Left colon (tissue), 2 donors: ENCODE results near the gene ACO2. TPM values are rescaled to one million over a fixed set of nuclear protein-coding genes. Genes with fewer than 3 reads are reported as not detected.
A peak's percentile ranks its signal among the peaks of the same experiment; 100 is the strongest.

Experiments used
- ATAC-seq: fragments of 200-7000 bp; cut with Tn5 transposase; one replicate; pipeline ENCODE4 v1.9.1; 2020; ENCODE audit warnings: mild to moderate bottlenecking, moderate library complexity
- DNase-seq, 2 donors: peaks; one replicate each; pipeline ENCODE4 v3.0.0-alpha.2; 2020
- intact Hi-C, 2 donors: fragments of 100-400 bp; cut with DNase I in 1 of 2; cut with micrococcal nuclease in 1 of 2; formaldehyde crosslinking; loops; one replicate each; pipeline versions ENCODE4 v1.11.2 to v1.14.0; 2022; cut with DNase I, micrococcal nuclease
- total RNA-seq, 2 donors: library from RNA; stranded (reverse); fragmentation: NEBNext Ultra II Directional; extraction: Animal tissue kit (Norgen Biotek cat#: 25700); gene quantifications; one replicate each; pipeline ENCODE4 v1.2.1, GENCODE V29; 2021
- donor health status: DM: no; HTN: no; CAD: no.
- donor health status: DM: yes; HTN: yes; CAD: no.

Gene ACO2
- total RNA-seq, 2 donors from 2014 or later: 271 to 289 TPM

DNA sequence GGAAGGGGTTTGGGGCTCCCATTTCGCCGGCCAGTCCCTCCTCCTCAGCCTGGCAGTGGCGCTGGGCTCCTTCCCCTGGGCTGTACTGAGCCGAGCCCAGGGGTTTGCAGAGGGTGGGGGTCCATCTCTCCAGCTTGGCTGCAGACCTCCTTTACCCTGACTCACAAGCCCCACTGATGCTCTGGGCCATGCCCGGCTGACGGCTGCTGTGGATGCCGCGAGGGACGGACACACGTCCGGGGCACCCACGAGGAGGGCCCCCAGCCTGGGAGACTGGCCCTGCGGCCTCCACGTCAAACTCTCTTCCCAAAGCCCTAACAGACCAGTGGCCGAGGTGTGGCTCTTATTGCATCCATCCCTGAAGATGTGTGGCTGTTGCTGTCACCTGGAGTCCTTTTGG is 106.6 kb downstream of the ACO2 start:
- no peak for ATAC-seq
- intact Hi-C loops: no loop called here
- DNase-seq: no peak

- peak; percentile 66 for ATAC-seq
Measured at GRCh38 chr22:41576877-41577276, 108.0 kb downstream of the ACO2 start.

DNA sequence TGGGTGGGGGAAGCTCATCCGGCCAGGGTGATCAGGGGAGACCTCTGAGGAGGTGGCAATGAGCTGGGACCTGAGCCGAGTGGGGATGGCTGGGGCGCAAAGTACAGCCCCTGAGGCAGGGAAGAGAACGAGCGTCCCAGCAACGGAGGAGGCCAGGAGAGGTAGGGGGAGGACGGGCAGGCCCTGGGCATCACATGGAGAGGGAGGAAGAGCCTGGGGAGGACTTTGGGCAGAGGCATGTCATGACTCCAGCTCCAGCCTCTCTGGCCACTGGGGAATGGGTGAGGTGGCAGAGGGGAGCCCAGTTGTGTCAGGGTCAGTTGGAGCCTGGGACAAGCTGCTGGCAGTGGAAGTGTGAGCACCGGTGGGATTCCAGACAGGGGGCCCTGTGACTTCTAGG is 109.2 kb downstream of the ACO2 start:
- intact Hi-C loops: no loop called here
- DNase-seq (no peak), ATAC-seq (no peak)

More at GRCh38 chr22:41576877-41577276, 108.0 kb downstream of the ACO2 start:
- peak; percentile 35 to 56 for DNase-seq
- intact Hi-C loops: no loop called here

Other genes with a start within 250 kb of the ACO2 start
- gene CHADL, start 228.2 kb upstream of the ACO2 start, total RNA-seq: 1 to 10 TPM in 1 of 2 donors, under 1 TPM in 1; 0.61 to 2.6 TPM
- 10 to 100 TPM; 28.4 to 35.1 TPM for gene RANGAP1, start 182.9 kb upstream of the ACO2 start, total RNA-seq
- 10 to 100 TPM; 35.3 to 38.8 TPM for gene ZC3H7B, start 167.6 kb upstream of the ACO2 start, total RNA-seq
- gene TEF, start 87.2 kb upstream of the ACO2 start, total RNA-seq: 10 to 100 TPM; 19.6 to 30.9 TPM
- gene TOB2, start 22.3 kb upstream of the ACO2 start, total RNA-seq: 10 to 100 TPM; 57.5 to 66.7 TPM
- 10 to 100 TPM; 32.1 to 35.3 TPM for gene PHF5A, start 425 bp upstream of the ACO2 start, total RNA-seq
- gene POLR3H, start 75.4 kb downstream of the ACO2 start, total RNA-seq: 10 to 100 TPM; 10.9 to 15.9 TPM
- 1 to 10 TPM in 1 of 2 donors, under 1 TPM in 1; 0.37 to 2.0 TPM for gene CSDC2, start 91.9 kb downstream of the ACO2 start, total RNA-seq
- gene PMM1, start 120.7 kb downstream of the ACO2 start, total RNA-seq: 10 to 100 TPM; 48.6 to 61.8 TPM
- 10 to 100 TPM; 24.5 to 25.2 TPM for gene DESI1, start 151.9 kb downstream of the ACO2 start, total RNA-seq
- 100 to 1,000 TPM; 164 to 173 TPM for gene XRCC6, start 152.2 kb downstream of the ACO2 start, total RNA-seq
- 10 to 100 TPM; 87.8 to 91.4 TPM for gene SNU13, start 219.8 kb downstream of the ACO2 start, total RNA-seq
- 1 to 10 TPM; 1.9 to 6.2 TPM for gene MEI1, start 230.4 kb downstream of the ACO2 start, total RNA-seq